Activated naive CD4-positive, alpha-beta T cell treated with anti-CD3 and anti-CD28 coated beads, Interleukin-2, amount 10 ng/mL, durations not matched to agents 7 days and 5 days (primary cell): ENCODE data around the gene NUDT3.
"Not testable (repeated sequence)": the region's sequence is repeated elsewhere in the genome, so short reads cannot be mapped to it uniquely, and the experiment has no call there.

Source experiments
- CTCF ChIA-PET: fragments of 350-600 bp; sonication (Branson Sonifier 250); formaldehyde crosslinking; loops from one replicate; lab custom pipeline; 2021; ENCODE audit warnings: antibody characterized with exemption; lab: Charles Lee
- DNase-seq: peaks from one replicate; pipeline ENCODE4 v3.0.0-alpha.2; 2020
- H3K27ac Mint-ChIP-seq: one replicate; pipeline ENCODE4 v1.8.0; 2021; ENCODE audit warnings: mild to moderate bottlenecking, moderate library complexity, mixed read lengths
- H3K27me3 Mint-ChIP-seq: one replicate; pipeline ENCODE4 v1.8.0; 2021; ENCODE audit warnings: mild to moderate bottlenecking, mixed read lengths
- H3K36me3 Mint-ChIP-seq: one replicate; pipeline ENCODE4 v1.8.0; 2021; ENCODE audit warnings: mixed read lengths
- H3K4me1 Mint-ChIP-seq: one replicate; pipeline ENCODE4 v1.8.0; 2021; ENCODE audit warnings: mixed read lengths
- H3K4me3 Mint-ChIP-seq: one replicate; pipeline ENCODE4 v1.8.0; 2021; ENCODE audit warnings: mild to moderate bottlenecking, moderate library complexity, mixed read lengths
- H3K9me3 Mint-ChIP-seq: one replicate; pipeline ENCODE4 v1.8.0; 2021; ENCODE audit warnings: mixed read lengths

NUDT3 gene

DNA sequence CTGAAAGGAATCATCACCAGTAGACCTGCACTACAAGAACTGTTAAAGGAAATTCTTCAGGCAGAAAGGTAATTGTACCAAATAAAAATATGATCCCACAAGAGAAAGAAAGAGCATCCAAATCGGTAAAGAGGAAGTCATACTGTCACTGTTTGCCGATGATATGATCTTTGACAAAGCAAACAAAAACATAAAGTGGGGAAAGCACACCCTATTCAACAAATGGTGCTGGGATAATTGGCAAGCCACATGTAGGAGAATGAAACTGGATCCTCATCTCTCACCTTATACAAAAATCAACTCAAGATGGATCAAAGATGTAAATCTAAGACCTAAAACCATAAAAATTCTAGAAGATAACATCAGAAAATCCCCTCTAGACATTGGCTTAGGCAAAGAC is 140.1 kb downstream of the NUDT3 start:
- H3K27me3 Mint-ChIP-seq, DNase-seq, H3K9me3 Mint-ChIP-seq, H3K4me3 Mint-ChIP-seq, H3K27ac Mint-ChIP-seq, H3K36me3 Mint-ChIP-seq: not testable (repeated sequence)
- CTCF ChIA-PET, result interaction anchor here (0.6 kb wide), 1 partner anchor 137 kb away, joined by 5 read pairs; no protein-coding TSS in a partner anchor
- H3K4me1 Mint-ChIP-seq, result peaks cover 24% of the 10 kb centered on the region

- H3K36me3 Mint-ChIP-seq, result peaks cover 9% of the 10 kb centered on the region
- H3K9me3 Mint-ChIP-seq, result no peaks in the 10 kb centered on the region
- CTCF ChIA-PET, result interaction anchor here (0.6 to 5.6 kb wide), 21 partner anchors 23 to 762 kb away, joined by 3 to 106 read pairs (median 4); partner anchors contain the start of genes NUDT3 and RPS10
- peaks cover 46% of the 10 kb centered on the region for H3K4me1 Mint-ChIP-seq
- peak overlapping the region; percentile 86 for H3K27ac Mint-ChIP-seq
- peaks cover 6% of the 10 kb centered on the region for H3K27me3 Mint-ChIP-seq
- DNase-seq, result no peak
- peak overlapping the region; percentile 96 for H3K4me3 Mint-ChIP-seq
These were observed 142.8 kb downstream of the NUDT3 start for GRCh38 chr6:34249469-34250261.

- Mint-ChIP-seq H3K27ac (peak within 1 kb of the TSS; percentile 96), H3K9me3 (no peaks in the 10 kb centered on the region), H3K27me3 (peaks cover 6% of the 10 kb centered on the region), H3K4me3 (peak within 1 kb of the TSS; percentile 96), H3K36me3 (peaks cover 12% of the 10 kb centered on the region), H3K4me1 (peaks cover 51% of the 10 kb centered on the region)
- CTCF ChIA-PET, result interaction anchor here (0.8 to 5.6 kb wide), 21 partner anchors 47 to 360 kb away, joined by 3 to 106 read pairs (median 4); partner anchors contain the start of genes NUDT3 and RPS10
- DNase-seq, result peak; percentile 98
These were observed 143.6 kb downstream of the NUDT3 start, which contains the start of gene SMIM29 for GRCh38 chr6:34248727-34249468. TSS of gene SMIM29 (minus strand) at chr6:34249006. CDS start at chr6:34247791, 1,215 bp downstream.

DNA sequence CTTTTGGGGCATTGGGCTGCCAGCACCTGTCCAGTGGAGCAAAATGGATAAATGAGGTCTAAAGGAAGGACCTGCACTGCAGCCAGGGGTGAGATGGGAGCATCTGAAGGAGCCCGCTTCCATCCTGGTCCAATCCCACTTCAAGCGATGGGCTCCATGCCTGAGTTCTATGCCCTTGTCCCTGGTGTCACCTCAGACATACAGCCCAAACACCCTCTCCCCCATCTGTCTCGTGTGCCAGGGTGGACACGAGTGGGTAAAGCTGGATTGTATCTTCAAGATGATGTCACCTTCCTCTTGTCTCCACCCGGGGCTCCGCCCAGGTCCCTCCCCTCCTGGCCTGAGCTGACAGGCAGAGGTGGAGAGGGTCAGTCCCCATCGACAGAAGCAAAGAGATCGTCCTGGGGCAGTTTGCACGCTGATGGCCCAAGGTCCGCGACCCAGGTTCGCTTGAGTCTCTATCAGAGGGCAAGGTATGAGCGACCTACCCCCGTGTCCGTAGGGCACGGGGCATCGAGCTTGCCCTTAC is 144.2 kb downstream of the NUDT3 start:
- peaks cover 15% of the 10 kb centered on the region for H3K36me3 Mint-ChIP-seq

GRCh38 chr6:34247481-34248197 is 144.8 kb downstream of the NUDT3 start:
- H3K9me3 Mint-ChIP-seq, result no peaks in the 10 kb centered on the region
- DNase-seq, result no peak
- peaks cover 63% of the 10 kb centered on the region for H3K4me1 Mint-ChIP-seq
- peaks cover 3% of the 10 kb centered on the region for H3K27me3 Mint-ChIP-seq
- H3K27ac Mint-ChIP-seq, result peak overlapping the region; percentile 96
- CTCF ChIA-PET, result interaction anchor here (0.6 to 5.6 kb wide), 12 partner anchors 11 to 390 kb away, joined by 3 to 106 read pairs (median 4); partner anchors contain the start of gene HMGA1
- peaks cover 20% of the 10 kb centered on the region for H3K36me3 Mint-ChIP-seq
- peak overlapping the region; percentile 96 for H3K4me3 Mint-ChIP-seq

More for the DNA sequence above, 144.2 kb downstream of the NUDT3 start:
- Mint-ChIP-seq H3K9me3 (no peaks in the 10 kb centered on the region), H3K27me3 (peaks cover 6% of the 10 kb centered on the region), H3K4me1 (peaks cover 57% of the 10 kb centered on the region), H3K27ac (peak overlapping the region; percentile 96), H3K4me3 (peak overlapping the region; percentile 96)
- CTCF ChIA-PET, result interaction anchor here (0.6 to 5.6 kb wide), 12 partner anchors 12 to 391 kb away, joined by 3 to 106 read pairs (median 4); partner anchors contain the start of gene HMGA1
- DNase-seq, result peak; percentile 64

GRCh38 chr6:34246563-34247391 is 145.7 kb downstream of the NUDT3 start:
- CTCF ChIA-PET, result interaction anchor here (1.5 to 5.6 kb wide), 4 partner anchors 23 to 281 kb away, joined by 4 to 106 read pairs (median 18); no protein-coding TSS in a partner anchor
- Mint-ChIP-seq H3K27ac (peak overlapping the region; percentile 70), H3K36me3 (peaks cover 27% of the 10 kb centered on the region), H3K27me3 (no peaks in the 10 kb centered on the region), H3K9me3 (no peaks in the 10 kb centered on the region), H3K4me1 (peaks cover 68% of the 10 kb centered on the region), H3K4me3 (peak overlapping the region; percentile 45)
- DNase-seq, result peak; percentile 69

DNA sequence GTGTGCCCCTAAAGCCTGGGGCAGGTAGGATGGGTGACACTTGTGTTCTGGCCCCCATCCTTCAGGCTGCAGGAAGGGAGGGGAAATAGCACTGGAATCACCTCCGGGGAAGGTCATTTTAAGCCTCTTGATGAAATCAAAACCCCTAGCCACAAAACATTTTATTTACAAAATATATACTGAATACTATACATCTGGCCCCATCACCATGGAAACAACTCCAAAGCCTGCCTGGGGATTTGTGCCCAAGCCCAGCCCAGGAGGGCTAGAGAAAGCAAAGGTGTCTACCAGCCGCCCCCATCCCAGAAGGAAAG is 146.3 kb downstream of the NUDT3 start:
- Mint-ChIP-seq H3K4me3 (no peak overlapping the region), H3K27me3 (no peaks in the 10 kb centered on the region), H3K27ac (peak overlapping the region; percentile 37), H3K9me3 (no peaks in the 10 kb centered on the region), H3K36me3 (peaks cover 33% of the 10 kb centered on the region), H3K4me1 (peaks cover 73% of the 10 kb centered on the region)
- no peak for DNase-seq
- CTCF ChIA-PET, result interaction anchor here (1.5 to 5.6 kb wide), 3 partner anchors 51 to 281 kb away, joined by 4 to 106 read pairs (median 32); no protein-coding TSS in a partner anchor

DNA sequence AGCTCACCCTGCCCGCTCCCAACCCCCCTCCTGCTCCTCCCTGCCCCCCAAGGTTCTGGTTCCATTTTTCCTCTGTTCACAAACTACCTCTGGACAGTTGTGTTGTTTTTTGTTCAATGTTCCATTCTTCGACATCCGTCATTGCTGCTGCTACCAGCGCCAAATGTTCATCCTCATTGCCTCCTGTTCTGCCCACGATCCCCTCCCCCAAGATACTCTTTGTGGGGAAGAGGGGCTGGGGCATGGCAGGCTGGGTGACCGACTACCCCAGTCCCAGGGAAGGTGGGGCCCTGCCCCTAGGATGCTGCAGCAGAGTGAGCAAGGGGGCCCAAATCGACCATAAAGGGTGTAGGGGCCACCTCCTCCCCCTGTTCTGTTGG is 146.7 kb downstream of the NUDT3 start:
- not testable (repeated sequence) for H3K9me3 Mint-ChIP-seq, H3K27me3 Mint-ChIP-seq, H3K4me3 Mint-ChIP-seq, DNase-seq
- CTCF ChIA-PET, result interaction anchor here (1.5 to 5.6 kb wide), 2 partner anchors 50 to 282 kb away, joined by 4 to 32 read pairs; no protein-coding TSS in a partner anchor
- Mint-ChIP-seq H3K27ac (peak overlapping the region; percentile 58), H3K36me3 (peaks cover 37% of the 10 kb centered on the region), H3K4me1 (peaks cover 78% of the 10 kb centered on the region)

DNA sequence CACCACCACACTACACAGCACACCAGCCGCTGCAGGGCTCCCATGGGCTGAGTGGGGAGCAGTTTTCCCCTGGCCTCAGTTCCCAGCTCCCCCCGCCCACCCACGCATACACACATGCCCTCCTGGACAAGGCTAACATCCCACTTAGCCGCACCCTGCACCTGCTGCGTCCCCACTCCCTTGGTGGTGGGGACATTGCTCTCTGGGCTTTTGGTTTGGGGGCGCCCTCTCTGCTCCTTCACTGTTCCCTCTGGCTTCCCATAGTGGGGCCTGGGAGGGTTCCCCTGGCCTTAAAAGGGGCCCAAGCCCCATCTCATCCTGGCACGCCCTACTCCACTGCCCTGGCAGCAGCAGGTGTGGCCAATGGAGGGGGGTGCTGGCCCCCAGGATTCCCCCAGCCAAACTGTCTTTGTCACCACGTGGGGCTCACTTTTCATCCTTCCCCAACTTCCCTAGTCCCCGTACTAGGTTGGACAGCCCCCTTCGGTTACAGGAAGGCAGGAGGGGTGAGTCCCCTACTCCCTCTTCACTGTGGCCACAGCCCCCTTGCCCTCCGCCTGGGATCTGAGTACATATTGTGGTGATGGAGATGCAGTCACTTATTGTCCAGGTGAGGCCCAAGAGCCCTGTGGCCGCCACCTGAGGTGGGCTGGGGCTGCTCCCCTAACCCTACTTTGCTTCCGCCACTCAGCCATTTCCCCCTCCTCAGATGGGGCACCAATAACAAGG is 147.3 kb downstream of the NUDT3 start:
- Mint-ChIP-seq H3K27ac (peak overlapping the region; percentile 58), H3K36me3 (peaks cover 42% of the 10 kb centered on the region), H3K4me1 (peaks cover 82% of the 10 kb centered on the region)
- not testable (repeated sequence) for H3K4me3 Mint-ChIP-seq, DNase-seq, H3K9me3 Mint-ChIP-seq, H3K27me3 Mint-ChIP-seq
- CTCF ChIA-PET, result interaction anchor here (2.7 kb wide), 1 partner anchor 49 kb away, joined by 8 read pairs; no protein-coding TSS in a partner anchor

- CTCF ChIA-PET, result interaction anchor here (0.6 to 2.7 kb wide), 4 partner anchors 48 to 470 kb away, joined by 3 to 8 read pairs (median 3); no protein-coding TSS in a partner anchor
- no peaks in the 10 kb centered on the region for H3K27me3 Mint-ChIP-seq
- peaks cover 48% of the 10 kb centered on the region for H3K36me3 Mint-ChIP-seq
- H3K4me1 Mint-ChIP-seq, result peaks cover 83% of the 10 kb centered on the region
- no peaks in the 10 kb centered on the region for H3K9me3 Mint-ChIP-seq
- peak overlapping the region; percentile 82 for H3K27ac Mint-ChIP-seq
- no peak for DNase-seq
- H3K4me3 Mint-ChIP-seq, result no peak overlapping the region
These were observed 148.3 kb downstream of the NUDT3 start for GRCh38 chr6:34243901-34244884.

DNA sequence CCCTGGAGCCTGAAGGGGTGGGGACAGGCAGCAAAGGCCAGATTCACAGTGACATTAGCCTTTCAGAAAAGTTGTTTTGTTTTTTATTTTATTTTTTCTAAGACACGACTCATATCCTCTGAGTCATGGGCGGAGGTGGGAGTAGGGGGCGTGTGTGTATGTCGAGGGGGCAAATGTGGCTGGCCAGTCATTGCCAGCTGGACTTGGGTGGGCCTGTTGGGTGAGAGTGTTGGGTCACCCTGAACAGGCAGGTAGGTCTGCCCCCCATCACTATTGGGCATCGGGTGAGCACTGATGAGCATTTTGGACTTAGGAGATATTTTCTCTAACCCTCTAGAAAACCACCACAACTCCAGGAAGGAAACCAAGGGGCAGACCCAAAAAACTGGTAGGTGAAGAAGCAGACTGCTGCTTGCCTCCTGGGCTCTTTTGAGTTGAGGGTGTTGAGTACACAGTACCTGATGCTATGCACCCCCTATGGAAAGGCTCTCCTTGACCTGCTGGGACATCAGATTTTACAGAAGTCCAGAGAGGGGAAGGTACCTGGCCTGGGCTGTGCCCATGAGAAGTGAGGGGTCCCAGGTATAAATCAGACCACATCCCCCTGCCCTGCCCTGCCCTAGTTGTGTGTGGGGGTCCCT is 149.2 kb downstream of the NUDT3 start:
- peaks cover 89% of the 10 kb centered on the region for H3K4me1 Mint-ChIP-seq
- no peak for DNase-seq
- H3K9me3 Mint-ChIP-seq, result no peaks in the 10 kb centered on the region
- H3K4me3 Mint-ChIP-seq, result no peak overlapping the region
- H3K36me3 Mint-ChIP-seq, result peaks cover 54% of the 10 kb centered on the region
- CTCF ChIA-PET, result interaction anchor here (0.9 to 2.7 kb wide), 3 partner anchors 47 to 216 kb away, joined by 3 to 8 read pairs (median 3); no protein-coding TSS in a partner anchor
- peak overlapping the region; percentile 82 for H3K27ac Mint-ChIP-seq
- H3K27me3 Mint-ChIP-seq, result no peaks in the 10 kb centered on the region
